ENCODE measurements around the gene RCL1.

The RCL1 gene

GRCh38 chr9:4815381-4815956, 22.7 kb downstream of the RCL1 start:
- TF ChIP-seq GATA3 (IDR thresholded peaks at IDR 0.05; ENCODE audit: low read depth, low read length): no peak
- TF ChIP-seq GATA2 (IDR thresholded peaks at IDR 0.05; ENCODE audit: low read depth, low read length): no peak

- TF ChIP-seq GATA2 (IDR thresholded peaks at IDR 0.05; ENCODE audit: low read depth, low read length) (no peak), GATA3 (IDR thresholded peaks at IDR 0.05; ENCODE audit: low read depth, low read length) (no peak)
Measured at GRCh38 chr9:4820168-4820567, 27.4 kb downstream of the RCL1 start.

GRCh38 chr9:4821133-4821532, 28.4 kb downstream of the RCL1 start:
- TF ChIP-seq GATA2 (IDR thresholded peaks at IDR 0.05; ENCODE audit: low read depth, low read length) (no peak), GATA3 (IDR thresholded peaks at IDR 0.05; ENCODE audit: low read depth, low read length) (no peak)

GRCh38 chr9:4822057-4822456, 29.3 kb downstream of the RCL1 start:
- TF ChIP-seq GATA3 (IDR thresholded peaks at IDR 0.05; ENCODE audit: low read depth, low read length) (no peak), GATA2 (IDR thresholded peaks at IDR 0.05; ENCODE audit: low read depth, low read length) (no peak)

GRCh38 chr9:4826417-4827166, 33.8 kb downstream of the RCL1 start:
- no peak for TF ChIP-seq GATA2 (IDR thresholded peaks at IDR 0.05; ENCODE audit: low read depth, low read length)
- TF ChIP-seq GATA3 (IDR thresholded peaks at IDR 0.05; ENCODE audit: low read depth, low read length): no peak

- no peak for TF ChIP-seq GATA2 (IDR thresholded peaks at IDR 0.05; ENCODE audit: low read depth, low read length)
- no peak for TF ChIP-seq GATA3 (IDR thresholded peaks at IDR 0.05; ENCODE audit: low read depth, low read length)
Measured at GRCh38 chr9:4827224-4827623, 34.5 kb downstream of the RCL1 start.

- TF ChIP-seq GATA3 (IDR thresholded peaks at IDR 0.05; ENCODE audit: low read depth, low read length) (no peak), GATA2 (IDR thresholded peaks at IDR 0.05; ENCODE audit: low read depth, low read length) (no peak)
Measured at GRCh38 chr9:4828761-4829160, 36.0 kb downstream of the RCL1 start.

- TF ChIP-seq GATA2 (IDR thresholded peaks at IDR 0.05; ENCODE audit: low read depth, low read length) (no peak), GATA3 (IDR thresholded peaks at IDR 0.05; ENCODE audit: low read depth, low read length) (no peak)
Measured at GRCh38 chr9:4829969-4830368, 37.2 kb downstream of the RCL1 start.

- TF ChIP-seq GATA2 (IDR thresholded peaks at IDR 0.05; ENCODE audit: low read depth, low read length) (no peak), GATA3 (IDR thresholded peaks at IDR 0.05; ENCODE audit: low read depth, low read length) (no peak)
Measured at GRCh38 chr9:4830699-4831098, 38.0 kb downstream of the RCL1 start.

GRCh38 chr9:4831119-4831518, 38.4 kb downstream of the RCL1 start:
- TF ChIP-seq GATA3 (IDR thresholded peaks at IDR 0.05; ENCODE audit: low read depth, low read length) (no peak), GATA2 (IDR thresholded peaks at IDR 0.05; ENCODE audit: low read depth, low read length) (no peak)

GRCh38 chr9:4831944-4832343, 39.2 kb downstream of the RCL1 start:
- TF ChIP-seq GATA3 (IDR thresholded peaks at IDR 0.05; ENCODE audit: low read depth, low read length): no peak
- no peak for TF ChIP-seq GATA2 (IDR thresholded peaks at IDR 0.05; ENCODE audit: low read depth, low read length)

- TF ChIP-seq GATA2 (IDR thresholded peaks at IDR 0.05; ENCODE audit: low read depth, low read length): no peak
- no peak for TF ChIP-seq GATA3 (IDR thresholded peaks at IDR 0.05; ENCODE audit: low read depth, low read length)
Measured at GRCh38 chr9:4832786-4833579, 40.2 kb downstream of the RCL1 start.

GRCh38 chr9:4833781-4834560, 41.2 kb downstream of the RCL1 start:
- TF ChIP-seq GATA3 (IDR thresholded peaks at IDR 0.05; ENCODE audit: low read depth, low read length) (no peak), GATA2 (IDR thresholded peaks at IDR 0.05; ENCODE audit: low read depth, low read length) (no peak)

- TF ChIP-seq GATA3 (IDR thresholded peaks at IDR 0.05; ENCODE audit: low read depth, low read length): no peak
- TF ChIP-seq GATA2 (IDR thresholded peaks at IDR 0.05; ENCODE audit: low read depth, low read length): no peak
Measured at GRCh38 chr9:4836676-4837075, 43.9 kb downstream of the RCL1 start.

All from SH-SY5Y (cell line).